ENCODE results near the gene PIK3C2G. TPM values are rescaled to one million over a fixed set of nuclear protein-coding genes. Genes with fewer than 3 reads are reported as not detected.

PIK3C2G gene
- polyA plus RNA-seq, 1 donor (not counting 4 experiments of a cell fraction or from before 2014, with no cell fraction given): 3.7 TPM

- Histone ChIP-seq H3K9me1 (ENCODE audit: control insufficient read depth, extremely low read depth, insufficient read depth, low read length) (no peaks in the 10 kb centered on the region), H3K36me3 (ENCODE audit: control insufficient read depth in 2 of 2, extremely low read depth in 1 of 2, insufficient read depth in 2 of 2, low read length in 2 of 2) (no peaks in the 10 kb centered on the region), H3K4me2 (ENCODE audit: control insufficient read depth, extremely low read depth, insufficient read depth, low read depth, low read length) (no peak overlapping the region), H3K79me2 (ENCODE audit: control insufficient read depth, insufficient read depth, low read length) (no peaks in the 10 kb centered on the region), H3K4me1 (ENCODE audit: control insufficient read depth, extremely low read depth, insufficient read depth, low read length) (no peaks in the 10 kb centered on the region), H3K27me3 (ENCODE audit: control insufficient read depth, extremely low read depth, insufficient read depth, low read length) (no peaks in the 10 kb centered on the region), H3K9me3 (ENCODE audit: control insufficient read depth, low read depth, low read length) (no peaks in the 10 kb centered on the region), H4K20me1 (ENCODE audit: control insufficient read depth, extremely low read depth, insufficient read depth, low read length) (no peaks in the 10 kb centered on the region), H3K9ac (ENCODE audit: control insufficient read depth, extremely low read depth, insufficient read depth, low read length) (no peak overlapping the region), H3K27ac (ENCODE audit: control insufficient read depth, insufficient read depth, low read length) (no peak overlapping the region), H3K4me3 (ENCODE audit: control insufficient read depth in 2 of 3, extremely low read depth in 1 of 3, insufficient read depth in 2 of 3, low read depth in 1 of 3, low read length in 3 of 3) (no peak overlapping the region), H2AFZ (ENCODE audit: control insufficient read depth, low read length) (no peak overlapping the region)
- no peak for FAIRE-seq
- dilution Hi-C loops (cut with MboI; ENCODE audit: extremely low pct_ligation_motif_present, low sequenced_read_pairs): no loop called here
- TF ChIP-seq EZH2 (IDR thresholded peaks at IDR 0.05; ENCODE audit: low read length) (no peak), CTCF (optimal IDR thresholded peaks at IDR 0.05 in 1 of 3, IDR thresholded peaks at IDR 0.05 in 1 of 3, conservative IDR thresholded peaks at IDR 0.05 in 1 of 3; ENCODE audit: extremely low read depth in 1 of 3, insufficient read depth in 2 of 3, low read length in 3 of 3) (no peak)
- no peak for DNase-seq (ENCODE audit: low read depth, low spot score)
Observed at GRCh38 chr12:18402872-18403611, 141.7 kb downstream of the PIK3C2G start.

GRCh38 chr12:18411453-18411852 is 150.1 kb downstream of the PIK3C2G start:
- Histone ChIP-seq H3K79me2 (ENCODE audit: control insufficient read depth, insufficient read depth, low read length) (no peaks in the 10 kb centered on the region), H3K27me3 (ENCODE audit: control insufficient read depth, extremely low read depth, insufficient read depth, low read length) (no peaks in the 10 kb centered on the region), H4K20me1 (ENCODE audit: control insufficient read depth, extremely low read depth, insufficient read depth, low read length) (no peaks in the 10 kb centered on the region), H3K9ac (ENCODE audit: control insufficient read depth, extremely low read depth, insufficient read depth, low read length) (no peak overlapping the region), H2AFZ (ENCODE audit: control insufficient read depth, low read length) (no peak overlapping the region), H3K9me1 (ENCODE audit: control insufficient read depth, extremely low read depth, insufficient read depth, low read length) (no peaks in the 10 kb centered on the region), H3K36me3 (ENCODE audit: control insufficient read depth in 2 of 2, extremely low read depth in 1 of 2, insufficient read depth in 2 of 2, low read length in 2 of 2) (no peaks in the 10 kb centered on the region), H3K4me1 (ENCODE audit: control insufficient read depth, extremely low read depth, insufficient read depth, low read length) (peaks cover 4% of the 10 kb centered on the region), H3K4me3 (ENCODE audit: control insufficient read depth in 2 of 3, extremely low read depth in 1 of 3, insufficient read depth in 2 of 3, low read depth in 1 of 3, low read length in 3 of 3) (no peak overlapping the region), H3K27ac (ENCODE audit: control insufficient read depth, insufficient read depth, low read length) (no peak overlapping the region), H3K9me3 (ENCODE audit: control insufficient read depth, low read depth, low read length) (no peaks in the 10 kb centered on the region), H3K4me2 (ENCODE audit: control insufficient read depth, extremely low read depth, insufficient read depth, low read depth, low read length) (no peak overlapping the region)
- no peak for FAIRE-seq
- dilution Hi-C loops (cut with MboI; ENCODE audit: extremely low pct_ligation_motif_present, low sequenced_read_pairs): no loop called here
- no peak for TF ChIP-seq EZH2 (IDR thresholded peaks at IDR 0.05; ENCODE audit: low read length)
- no peak for DNase-seq (ENCODE audit: low read depth, low spot score)

GRCh38 chr12:18414671-18415070 is 153.4 kb downstream of the PIK3C2G start:
- dilution Hi-C loops (cut with MboI; ENCODE audit: extremely low pct_ligation_motif_present, low sequenced_read_pairs): no loop called here
- H3K9me3 ChIP-seq (ENCODE audit: control insufficient read depth, low read depth, low read length): no peaks in the 10 kb centered on the region
- no peak overlapping the region for H3K27ac ChIP-seq (ENCODE audit: control insufficient read depth, insufficient read depth, low read length)
- no peak overlapping the region for H3K4me3 ChIP-seq (ENCODE audit: control insufficient read depth in 2 of 3, extremely low read depth in 1 of 3, insufficient read depth in 2 of 3, low read depth in 1 of 3, low read length in 3 of 3)
- H3K9ac ChIP-seq (ENCODE audit: control insufficient read depth, extremely low read depth, insufficient read depth, low read length): no peak overlapping the region
- no peaks in the 10 kb centered on the region for H4K20me1 ChIP-seq (ENCODE audit: control insufficient read depth, extremely low read depth, insufficient read depth, low read length)
- no peaks in the 10 kb centered on the region for H3K36me3 ChIP-seq (ENCODE audit: control insufficient read depth in 2 of 2, extremely low read depth in 1 of 2, insufficient read depth in 2 of 2, low read length in 2 of 2)
- no peak overlapping the region for H2AFZ ChIP-seq (ENCODE audit: control insufficient read depth, low read length)
- H3K9me1 ChIP-seq (ENCODE audit: control insufficient read depth, extremely low read depth, insufficient read depth, low read length): no peaks in the 10 kb centered on the region
- H3K4me1 ChIP-seq (ENCODE audit: control insufficient read depth, extremely low read depth, insufficient read depth, low read length): peaks cover 4% of the 10 kb centered on the region
- FAIRE-seq: peak; percentile 77
- H3K4me2 ChIP-seq (ENCODE audit: control insufficient read depth, extremely low read depth, insufficient read depth, low read depth, low read length): no peak overlapping the region
- no peaks in the 10 kb centered on the region for H3K27me3 ChIP-seq (ENCODE audit: control insufficient read depth, extremely low read depth, insufficient read depth, low read length)
- H3K79me2 ChIP-seq (ENCODE audit: control insufficient read depth, insufficient read depth, low read length): no peaks in the 10 kb centered on the region
- TF ChIP-seq CTCF (optimal IDR thresholded peaks at IDR 0.05 in 1 of 3, IDR thresholded peaks at IDR 0.05 in 1 of 3, conservative IDR thresholded peaks at IDR 0.05 in 1 of 3; ENCODE audit: extremely low read depth in 1 of 3, insufficient read depth in 2 of 3, low read length in 3 of 3): no peak
- no peak for TF ChIP-seq EZH2 (IDR thresholded peaks at IDR 0.05; ENCODE audit: low read length)
- no peak for DNase-seq (ENCODE audit: low read depth, low spot score)

Measured in keratinocyte (primary cell).